CD4-positive, CD25-positive, alpha-beta regulatory T cell (primary cell): ENCODE measurements around the gene CCHCR1. TPM values are rescaled to one million over a fixed set of nuclear protein-coding genes. Genes with fewer than 3 reads are reported as not detected.
A peak's percentile ranks its signal among the peaks of the same experiment; 100 is the strongest.

Experiments used
- ATAC-seq, 2 donors: fragments of 150-1000 bp; cut with Tn5 transposase; one replicate each; pipeline ENCODE4 v1.10.0; 2021; ENCODE audit warnings: low read depth in 2 of 2, moderate number of reproducible peaks in 2 of 2, moderate library complexity in 1 of 2
- DNase-seq, 3 donors: peaks; one replicate each; pipeline versions ENCODE4 v3.0.0 to v3.0.0-alpha.2; 2012 to 2022; ENCODE audit warnings: mixed read lengths in 1 of 3
- H3K27ac ChIP-seq: one replicate; pipeline ENCODE4 v1.7.0; 2013; ENCODE audit warnings: mild to moderate bottlenecking, low read length; ENCODE audit not compliant: insufficient read depth, poor library complexity, severe bottlenecking
- H3K27me3 ChIP-seq: one replicate; pipeline ENCODE4 v1.7.0; 2013; ENCODE audit warnings: low read length; ENCODE audit not compliant: control insufficient read depth, insufficient read depth
- H3K36me3 ChIP-seq: one replicate; pipeline ENCODE4 v1.7.0; 2013; ENCODE audit warnings: mild to moderate bottlenecking, low read length, moderate library complexity; ENCODE audit not compliant: control insufficient read depth, insufficient read depth
- H3K4me1 ChIP-seq: 2 replicates; pipeline ENCODE4 v1.7.0; 2013; ENCODE audit warnings: mild to moderate bottlenecking, low read length; ENCODE audit not compliant: insufficient read depth, control insufficient read depth, poor library complexity, severe bottlenecking
- H3K4me3 ChIP-seq: one replicate; pipeline ENCODE4 v1.7.0; 2013; ENCODE audit warnings: low read depth, mild to moderate bottlenecking, low read length, moderate library complexity
- H3K9me3 ChIP-seq, 2 experiments: 1 replicate in 1 of 2; 2 replicates in 1 of 2; pipeline ENCODE4 v1.7.0; 2013; ENCODE audit warnings: low read length in 2 of 2, mild to moderate bottlenecking in 1 of 2, moderate library complexity in 1 of 2; ENCODE audit not compliant: control insufficient read depth in 2 of 2
- H3K27ac Mint-ChIP-seq, 3 donors: one replicate each; pipeline ENCODE4 v1.8.0; 2020 to 2022; ENCODE audit warnings: mild to moderate bottlenecking in 3 of 3, mixed read lengths in 3 of 3, moderate library complexity in 2 of 3
- H3K27me3 Mint-ChIP-seq: one replicate; pipeline ENCODE4 v1.8.0; 2022; ENCODE audit warnings: mild to moderate bottlenecking, mixed read lengths
- H3K36me3 Mint-ChIP-seq: one replicate; pipeline ENCODE4 v1.8.0; 2020; ENCODE audit warnings: mixed read lengths
- H3K4me1 Mint-ChIP-seq, 4 donors: one replicate each; pipeline ENCODE4 v1.8.0; 2020 to 2022; ENCODE audit warnings: mixed read lengths in 4 of 4, mild to moderate bottlenecking in 1 of 4
- H3K4me3 Mint-ChIP-seq, 4 donors: one replicate each; pipeline ENCODE4 v1.8.0; 2020 to 2022; ENCODE audit warnings: mild to moderate bottlenecking in 4 of 4, mixed read lengths in 4 of 4, moderate library complexity in 3 of 4
- H3K9me3 Mint-ChIP-seq, 7 donors: one replicate each; pipeline ENCODE4 v1.8.0; 2020 to 2022; ENCODE audit warnings: mixed read lengths in 7 of 7, mild to moderate bottlenecking in 3 of 7, moderate library complexity in 2 of 7
- polyA plus RNA-seq, 4 donors: library from polyadenylated mRNA; unstranded; fragments of 300-500 nt; fragmentation: Illumina TruSeq; gene quantifications; one replicate each; pipeline ENCODE4 v1.2.3, GENCODE V29; 2021
- total RNA-seq: library from RNA; stranded (reverse); gene quantifications from one replicate; pipeline ENCODE4 v1.2.3, GENCODE V29; 2022

The CCHCR1 gene
- total and polyA plus RNA-seq, 5 donors from 2014 or later: 3.5 to 27.2 (median 6.6) TPM

- Mint-ChIP-seq H3K4me1 (peaks cover 4 to 29% (median 10%) of the 10 kb centered on the region in 4 donors), H3K27ac (peak overlapping the region in 1 of 3 donors; percentile 60), H3K9me3 (peaks cover 0 to 2% (median 0%) of the 10 kb centered on the region in 7 donors), H3K27me3 (no peaks in the 10 kb centered on the region), H3K36me3 (peaks cover 18% of the 10 kb centered on the region), H3K4me3 (no peak overlapping the region)
- peaks cover 4% of the 10 kb centered on the region for H3K36me3 ChIP-seq
- H3K9me3 ChIP-seq: no peaks in the 10 kb centered on the region
- no peak for ATAC-seq
- H3K27ac ChIP-seq: no peak overlapping the region
- no peak overlapping the region for H3K4me3 ChIP-seq
- H3K27me3 ChIP-seq: no peaks in the 10 kb centered on the region
- peaks cover 18% of the 10 kb centered on the region for H3K4me1 ChIP-seq
- no peak for DNase-seq
These were observed 3.2 kb downstream of the CCHCR1 start for GRCh38 chr6:31154436-31154835.

DNA sequence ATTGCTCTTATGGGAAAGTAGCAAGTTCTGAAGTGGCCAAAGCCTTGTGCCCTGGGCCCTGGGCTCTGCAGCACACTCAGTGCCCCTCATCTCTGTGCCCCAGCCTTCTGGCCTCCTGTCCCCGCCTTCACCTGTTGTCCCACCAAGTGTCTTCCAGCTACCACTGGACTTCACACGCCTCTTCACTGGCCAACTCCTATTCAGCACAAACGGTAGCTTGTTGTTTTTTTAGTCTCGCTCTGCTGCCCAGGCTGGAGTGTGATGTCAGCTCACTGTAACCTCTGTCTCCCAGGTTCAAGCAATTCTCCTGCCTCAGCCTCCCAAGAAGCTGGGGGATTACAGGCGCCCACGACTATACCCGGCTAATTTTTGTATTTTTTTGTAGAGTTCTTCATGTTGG is 4.8 kb downstream of the CCHCR1 start:
- no peak overlapping the region for H3K4me3 Mint-ChIP-seq
- Histone ChIP-seq H3K9me3 (no peaks in the 10 kb centered on the region), H3K27ac (no peak overlapping the region), H3K4me1 (peaks cover 5% of the 10 kb centered on the region), H3K36me3 (peaks cover 4% of the 10 kb centered on the region), H3K4me3 (no peak overlapping the region), H3K27me3 (no peaks in the 10 kb centered on the region)
- H3K36me3 Mint-ChIP-seq: peaks cover 18% of the 10 kb centered on the region
- DNase-seq (no peak), ATAC-seq (no peak)
- H3K9me3 Mint-ChIP-seq: peaks cover 0 to 2% (median 0%) of the 10 kb centered on the region in 7 donors
- peak overlapping the region in 1 of 3 donors; percentile 51 for H3K27ac Mint-ChIP-seq
- H3K27me3 Mint-ChIP-seq: no peaks in the 10 kb centered on the region
- peaks cover 0 to 14% (median 3%) of the 10 kb centered on the region in 4 donors for H3K4me1 Mint-ChIP-seq

DNA sequence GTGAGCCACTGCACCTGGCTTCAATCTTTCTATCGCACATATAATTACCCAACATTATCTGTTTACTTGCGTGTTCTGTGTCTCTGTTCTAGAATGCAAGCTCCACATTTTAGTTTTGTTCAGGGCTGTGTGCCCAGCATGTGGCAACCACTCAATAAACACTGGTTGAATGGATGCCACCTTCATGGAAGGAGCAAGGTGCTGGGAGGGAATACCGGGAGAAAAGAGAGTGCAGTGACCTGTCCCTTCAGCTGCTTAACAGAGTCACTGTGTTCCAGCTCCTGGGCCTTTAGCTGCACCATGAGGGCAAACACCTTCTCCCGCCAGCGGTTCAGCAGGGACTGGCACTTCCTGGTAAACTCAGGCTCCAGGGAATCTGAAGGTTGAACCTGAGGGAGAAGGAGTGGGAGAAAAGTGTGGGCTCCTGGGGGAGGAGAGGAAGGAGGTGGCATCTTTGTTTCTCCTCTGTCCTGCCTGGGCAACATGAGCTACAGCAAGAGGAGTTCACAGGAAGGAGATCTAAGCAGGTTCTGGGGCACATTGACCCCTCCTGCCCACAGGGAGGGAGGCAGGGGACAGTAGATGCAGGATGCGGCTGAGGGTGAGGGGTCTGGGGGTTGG is 7.7 kb downstream of the CCHCR1 start:
- H3K36me3 ChIP-seq: peaks cover 4% of the 10 kb centered on the region
- no peak overlapping the region for H3K4me3 Mint-ChIP-seq
- ATAC-seq (no peak), DNase-seq (no peak)
- no peak overlapping the region for H3K27ac ChIP-seq
- peaks cover 21% of the 10 kb centered on the region for H3K36me3 Mint-ChIP-seq
- H3K4me1 ChIP-seq: no peaks in the 10 kb centered on the region
- H3K27me3 Mint-ChIP-seq: no peaks in the 10 kb centered on the region
- H3K9me3 Mint-ChIP-seq: peaks cover 0 to 2% (median 0%) of the 10 kb centered on the region in 7 donors
- no peaks in the 10 kb centered on the region for H3K9me3 ChIP-seq
- H3K27ac Mint-ChIP-seq: no peak overlapping the region
- H3K4me3 ChIP-seq: no peak overlapping the region
- H3K27me3 ChIP-seq: no peaks in the 10 kb centered on the region
- peaks cover 0 to 3% (median 0%) of the 10 kb centered on the region in 4 donors for H3K4me1 Mint-ChIP-seq

GRCh38 chr6:31145386-31145785 is 12.2 kb downstream of the CCHCR1 start:
- no peaks in the 10 kb centered on the region for H3K9me3 ChIP-seq
- H3K27me3 Mint-ChIP-seq: no peaks in the 10 kb centered on the region
- H3K4me3 Mint-ChIP-seq: no peak overlapping the region
- ATAC-seq: no peak
- H3K27ac ChIP-seq: no peak overlapping the region
- no peaks in the 10 kb centered on the region for H3K4me1 Mint-ChIP-seq
- no peaks in the 10 kb centered on the region for H3K27me3 ChIP-seq
- peaks cover 4% of the 10 kb centered on the region for H3K36me3 ChIP-seq
- H3K27ac Mint-ChIP-seq: no peak overlapping the region
- H3K4me3 ChIP-seq: no peak overlapping the region
- no peak for DNase-seq
- no peaks in the 10 kb centered on the region for H3K4me1 ChIP-seq
- peaks cover 22% of the 10 kb centered on the region for H3K36me3 Mint-ChIP-seq
- H3K9me3 Mint-ChIP-seq: no peaks in the 10 kb centered on the region

DNA sequence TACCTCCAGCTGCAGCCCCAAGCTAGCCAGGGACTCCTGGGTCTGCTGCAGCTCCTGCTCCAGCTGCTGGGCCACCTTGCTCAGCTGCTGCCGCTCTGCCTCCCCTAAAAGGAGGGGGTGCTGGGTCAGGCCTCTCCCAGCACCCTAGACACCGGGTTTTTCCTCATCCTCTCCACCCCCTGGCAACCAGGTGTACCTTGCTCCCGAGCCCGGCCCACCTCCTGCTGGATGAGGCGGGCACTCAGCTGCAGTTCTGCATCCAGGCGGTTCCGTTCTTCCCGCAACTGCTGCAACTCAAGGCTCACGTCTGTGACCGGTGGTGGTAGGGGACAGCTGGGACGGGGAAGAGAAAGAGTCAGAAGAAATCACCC is 12.6 kb downstream of the CCHCR1 start:
- no peaks in the 10 kb centered on the region for H3K9me3 ChIP-seq
- no peak overlapping the region for H3K27ac ChIP-seq
- Mint-ChIP-seq H3K27ac (no peak overlapping the region), H3K4me3 (no peak overlapping the region), H3K27me3 (no peaks in the 10 kb centered on the region), H3K36me3 (peaks cover 20% of the 10 kb centered on the region), H3K4me1 (no peaks in the 10 kb centered on the region), H3K9me3 (no peaks in the 10 kb centered on the region)
- H3K4me1 ChIP-seq: no peaks in the 10 kb centered on the region
- no peaks in the 10 kb centered on the region for H3K27me3 ChIP-seq
- DNase-seq: no peak
- ATAC-seq: no peak
- H3K4me3 ChIP-seq: no peak overlapping the region
- H3K36me3 ChIP-seq: peaks cover 3% of the 10 kb centered on the region

DNA sequence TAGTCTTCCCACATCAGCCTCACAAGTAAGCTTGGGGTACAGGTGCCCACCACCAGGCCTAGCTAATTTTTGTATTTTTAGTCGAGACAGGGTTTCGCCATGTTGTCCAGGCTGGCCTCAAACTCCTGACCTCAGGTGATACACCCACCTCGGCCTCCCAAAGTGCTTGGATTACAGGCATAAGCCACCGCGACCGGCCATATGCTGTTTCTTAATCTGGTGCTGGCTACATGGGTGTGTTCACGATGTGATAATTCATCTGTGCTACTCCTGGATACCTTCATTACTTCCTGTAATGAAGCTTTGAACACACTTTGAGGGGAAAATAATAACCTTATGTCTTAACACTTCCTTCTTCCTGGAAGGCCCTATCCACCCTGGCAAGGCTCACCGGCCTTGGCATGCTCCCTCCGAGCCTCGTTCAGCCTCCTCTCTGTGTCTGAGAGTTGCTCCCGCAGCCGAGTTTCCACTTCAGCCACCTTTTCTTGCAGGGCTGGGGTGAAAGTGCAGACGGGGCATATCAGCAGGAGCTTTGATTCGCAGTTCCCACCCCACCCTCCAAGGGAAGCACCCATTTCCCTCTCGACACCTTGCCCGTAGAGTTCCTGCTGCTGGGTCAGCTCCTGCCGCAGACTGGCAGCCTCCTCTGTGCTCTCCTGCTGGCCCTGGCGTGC is 13.2 kb downstream of the CCHCR1 start:
- Mint-ChIP-seq H3K27ac (no peak overlapping the region), H3K36me3 (peaks cover 17% of the 10 kb centered on the region)
- ATAC-seq: no peak

DNA sequence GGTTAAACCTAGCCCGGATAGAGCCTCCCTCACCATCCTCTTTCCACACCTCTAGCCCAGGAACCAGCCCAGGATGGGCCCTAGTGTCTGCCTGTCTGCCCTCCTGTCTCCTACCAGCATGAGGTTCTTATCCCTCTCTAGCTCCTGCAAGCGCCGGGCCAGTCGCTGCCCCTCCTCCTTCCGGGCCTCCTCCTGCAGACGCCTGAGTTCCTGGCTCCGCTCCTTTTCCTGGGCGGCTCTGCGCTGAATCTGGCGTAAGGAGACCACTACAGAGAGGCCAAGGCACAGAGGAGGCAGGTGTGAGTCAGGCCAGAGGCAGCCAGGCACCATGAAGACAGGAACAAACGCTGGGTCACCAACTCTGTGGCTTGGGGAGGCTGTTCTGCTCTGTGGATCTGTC is 14.5 kb downstream of the CCHCR1 start:
- ATAC-seq: no peak
- no peaks in the 10 kb centered on the region for H3K4me1 Mint-ChIP-seq
- DNase-seq: no peak
- H3K36me3 Mint-ChIP-seq: peaks cover 17% of the 10 kb centered on the region
- H3K27me3 ChIP-seq: no peaks in the 10 kb centered on the region
- H3K27me3 Mint-ChIP-seq: no peaks in the 10 kb centered on the region
- H3K9me3 ChIP-seq: no peaks in the 10 kb centered on the region
- H3K36me3 ChIP-seq: no peaks in the 10 kb centered on the region
- H3K4me3 Mint-ChIP-seq: no peak overlapping the region
- no peak overlapping the region for H3K27ac ChIP-seq
- no peaks in the 10 kb centered on the region for H3K4me1 ChIP-seq
- H3K27ac Mint-ChIP-seq: no peak overlapping the region
- H3K4me3 ChIP-seq: no peak overlapping the region
- H3K9me3 Mint-ChIP-seq: no peaks in the 10 kb centered on the region

More for the DNA sequence above, 13.2 kb downstream of the CCHCR1 start:
- Histone ChIP-seq H3K36me3 (no peaks in the 10 kb centered on the region), H3K27ac (no peak overlapping the region), H3K9me3 (no peaks in the 10 kb centered on the region), H3K4me1 (no peaks in the 10 kb centered on the region), H3K27me3 (no peaks in the 10 kb centered on the region), H3K4me3 (no peak overlapping the region)
- H3K27me3 Mint-ChIP-seq: no peaks in the 10 kb centered on the region
- H3K4me3 Mint-ChIP-seq: no peak overlapping the region
- no peaks in the 10 kb centered on the region for H3K4me1 Mint-ChIP-seq
- DNase-seq: no peak
- H3K9me3 Mint-ChIP-seq: no peaks in the 10 kb centered on the region

GRCh38 chr6:31142361-31142761 is 15.2 kb downstream of the CCHCR1 start:
- Mint-ChIP-seq H3K36me3 (peaks cover 17% of the 10 kb centered on the region), H3K27ac (no peak overlapping the region), H3K4me1 (peaks cover 0 to 4% (median 4%) of the 10 kb centered on the region in 4 donors), H3K9me3 (peaks cover 0 to 3% (median 0%) of the 10 kb centered on the region in 7 donors), H3K4me3 (peak overlapping the region in 1 of 4 donors; percentile 65), H3K27me3 (no peaks in the 10 kb centered on the region)
- no peak for ATAC-seq
- Histone ChIP-seq H3K36me3 (no peaks in the 10 kb centered on the region), H3K27me3 (no peaks in the 10 kb centered on the region), H3K4me3 (no peak overlapping the region), H3K27ac (no peak overlapping the region), H3K4me1 (peaks cover 5% of the 10 kb centered on the region), H3K9me3 (no peaks in the 10 kb centered on the region)
- no peak for DNase-seq
